Activated T-helper 1 cell treated with Interleukin-2 at 50 U/mL for 16 hours (primary cell): ENCODE measurements around the gene TTYH3.
"Not testable (repeated sequence)": the region's sequence is repeated elsewhere in the genome, so short reads cannot be mapped to it uniquely, and the experiment has no call there.

ENCODE experiments used
- DNase-seq: peaks from one replicate; pipeline ENCODE4 v3.0.0-alpha.2; 2020; ENCODE audit warnings: low read depth

The TTYH3 gene

GRCh38 chr7:2688409-2689342 lies 56.9 kb downstream of the TTYH3 start:
- DNase-seq, result no peak

GRCh38 chr7:2689343-2689847 lies 57.6 kb downstream of the TTYH3 start:
- no peak for DNase-seq

GRCh38 chr7:2689951-2690705 lies 58.3 kb downstream of the TTYH3 start:
- DNase-seq, result no peak

GRCh38 chr7:2691011-2691707 lies 59.4 kb downstream of the TTYH3 start:
- DNase-seq, result no peak

- DNase-seq, result not testable (repeated sequence)
Observed at GRCh38 chr7:2691932-2692439, 60.2 kb downstream of the TTYH3 start.

GRCh38 chr7:2692543-2692942 lies 60.8 kb downstream of the TTYH3 start:
- DNase-seq, result no peak

GRCh38 chr7:2693420-2694121 lies 61.8 kb downstream of the TTYH3 start:
- not testable (repeated sequence) for DNase-seq

- DNase-seq, result not testable (repeated sequence)
Observed at GRCh38 chr7:2694122-2694436, 62.3 kb downstream of the TTYH3 start.

- DNase-seq, result peak; percentile 61
Observed at GRCh38 chr7:2698581-2699288, 66.9 kb downstream of the TTYH3 start.

- DNase-seq, result no peak
Observed at GRCh38 chr7:2699289-2699620, 67.5 kb downstream of the TTYH3 start.

- no peak for DNase-seq
Observed at GRCh38 chr7:2700141-2700850, 68.5 kb downstream of the TTYH3 start.

- DNase-seq, result no peak
Observed at GRCh38 chr7:2701424-2701823, 69.6 kb downstream of the TTYH3 start.

- no peak for DNase-seq
Observed at GRCh38 chr7:2701832-2702593, 70.2 kb downstream of the TTYH3 start.

GRCh38 chr7:2702594-2702957 lies 70.8 kb downstream of the TTYH3 start:
- no peak for DNase-seq

GRCh38 chr7:2705371-2706096 lies 73.7 kb downstream of the TTYH3 start:
- DNase-seq, result no peak

- DNase-seq, result no peak
Observed at GRCh38 chr7:2706685-2707126, 74.9 kb downstream of the TTYH3 start.

GRCh38 chr7:2707481-2707880 lies 75.7 kb downstream of the TTYH3 start:
- DNase-seq, result no peak

- no peak for DNase-seq
Observed at GRCh38 chr7:2708041-2708440, 76.3 kb downstream of the TTYH3 start.
